Adrenal gland (tissue), 12 donors: ENCODE results near the gene RASA3. TPM values are rescaled to one million over a fixed set of nuclear protein-coding genes. Genes with fewer than 3 reads are reported as not detected.
"Not testable (repeated sequence)": the region's sequence is repeated elsewhere in the genome, so short reads cannot be mapped to it uniquely, and the experiment has no call there.

Experiments
- DNase-seq, 7 donors: peaks; one replicate each; pipeline ENCODE4 v3.0.0-alpha.2; 2019 to 2020
- H3K27ac ChIP-seq, 5 donors: fragments of 200-600 bp; sonication (generic) in 4 of 5; 1 replicate in 3 of 5; 2 replicates in 2 of 5; pipeline versions ENCODE4 v1.5.1 to v1.8.0; 2016 to 2020; ENCODE audit warnings: mild to moderate bottlenecking in 1 of 5
- H3K27me3 ChIP-seq: fragments of 200-600 bp; 2 replicates; pipeline ENCODE4 v1.8.0; 2021
- H3K36me3 ChIP-seq, 2 donors: fragments of 200-600 bp; replicated peaks in 1 of 2; 1 replicate in 1 of 2; 2 replicates in 1 of 2; pipeline versions ENCODE4 v1.5.1 to v1.8.0; 2018 to 2022
- H3K4me1 ChIP-seq, 2 donors: fragments of 200-600 bp; replicated peaks in 1 of 2; 1 replicate in 1 of 2; 2 replicates in 1 of 2; pipeline versions ENCODE4 v1.5.1 to v1.8.0; 2018 to 2021
- H3K4me3 ChIP-seq, 4 donors: fragments of 200-600 bp; sonication (generic) in 3 of 4; one replicate each; pipeline ENCODE4 v1.5.1; 2016 to 2018
- H3K9me3 ChIP-seq, 3 donors: fragments of 200-600 bp; sonication (generic) in 1 of 3; replicated peaks in 1 of 3; 1 replicate in 2 of 3; 2 replicates in 1 of 3; pipeline versions ENCODE4 v1.5.1 to v1.8.0; 2016 to 2021
- CTCF ChIP-seq, 6 experiments: fragments of 450-650 bp in 4 of 6; fragments of 200-600 bp in 2 of 6; sonication (generic) in 1 of 6; IDR thresholded peaks; 1 replicate in 5 of 6; 2 replicates in 1 of 6; pipeline versions ENCODE4 v1.5.1 to v1.8.0; 2016 to 2021; ENCODE audit warnings: antibody characterized with exemption in 6 of 6, mild to moderate bottlenecking in 2 of 6, moderate library complexity in 1 of 6
- POLR2A ChIP-seq, 2 donors: fragments of 450-650 bp; IDR thresholded peaks; one replicate each; pipeline ENCODE4 v1.6.1; 2017; ENCODE audit warnings: antibody characterized with exemption in 2 of 2, mild to moderate bottlenecking in 2 of 2, moderate library complexity in 1 of 2
- WGBS, 4 donors: extraction: QIAGEN DNeasy Blood & Tissue Kit in 2 of 4; methylation state at CpG; one replicate each; pipeline versions ENCODE4 v1.1.5 to v1.1.7; 2013 to 2017; 5-methylcytosine and 5-hydroxymethylcytosine counted together
- intact Hi-C, 2 donors: fragments of 100-400 bp; cut with DNase I; formaldehyde crosslinking; loops; one replicate each; pipeline versions ENCODE4 v1.14.1 to v1.15.0; 2022 to 2023
- polyA plus RNA-seq, 3 donors: library from polyadenylated mRNA; stranded (reverse); fragments of 200-250 nt in 2 of 3; fragments of 350-450 nt in 1 of 3; fragmentation: Illumina TruSeq in 1 of 3; extraction: RNeasy Lipid Tissue Mini Kit (QIAGEN cat#74804) in 1 of 3; gene quantifications; one replicate each; pipeline ENCODE4 v1.2.3, GENCODE V29; 2013 to 2014
- total RNA-seq, 9 donors: library from RNA; depleted of rRNA in 4 of 9; stranded (reverse); fragments of >200 nt in 4 of 9; fragments of 120-200 nt in 1 of 9; fragmentation: NEBNext Ultra II Directional in 1 of 9; extraction: Animal tissue kit (Norgen Biotek cat#: 25700) in 1 of 9; gene quantifications; one replicate each; pipeline versions ENCODE4 v1.1.0 to v1.2.4, GENCODE V29; 2013 to 2023
- donor health status: healthy with polysubstance abuse.
- donor health status: Bipolar disorder and iron deficiency.
- donor health status: DM: yes; HTN: yes; CAD: no.
- donor health status: DM: no; HTN: no; CAD: no.
- donor health status: DM: no; HTN: no; CAD: no.
- donor health status: DM: yes; HTN: yes; CAD: no.

RASA3 gene
- total and polyA plus RNA-seq, 12 donors: 2.2 to 11.7 (median 7.3) TPM

- Histone ChIP-seq H3K36me3 (no peaks in the 10 kb centered on the region), H3K9me3 (no peaks in the 10 kb centered on the region), H3K27me3 (no peaks in the 10 kb centered on the region), H3K4me1 (peaks cover 0 to 9% of the 10 kb centered on the region in 2 donors), H3K27ac (peak overlapping the region in 2 of 5 donors; percentile 56 to 65), H3K4me3 (no peak overlapping the region)
- no peak for TF ChIP-seq POLR2A (IDR thresholded peaks at IDR 0.05)
- no peak for TF ChIP-seq CTCF (IDR thresholded peaks at IDR 0.05)
- DNase-seq: peak in 3 of 7 donors; percentile 0 to 45 (median 10)
- WGBS, 4 donors: 72 to 84% (median 81%) methylated on average over 19 to 29 of the region's 29 CpGs
- intact Hi-C loops: no loop called here
Measured at GRCh38 chr13:114100446-114101357, 31.7 kb downstream of the RASA3 start.

- Histone ChIP-seq H3K9me3 (no peaks in the 10 kb centered on the region), H3K36me3 (no peaks in the 10 kb centered on the region), H3K27ac (peak overlapping the region in 2 of 5 donors; percentile 49 to 56), H3K4me1 (peaks cover 0 to 9% of the 10 kb centered on the region in 2 donors), H3K27me3 (no peaks in the 10 kb centered on the region), H3K4me3 (no peak overlapping the region)
- peak in 2 of 7 donors; percentile 0 to 49 for DNase-seq
- 78 to 82% (median 80%) methylated on average over 12 to 25 of the region's 25 CpGs for WGBS, 4 donors
- intact Hi-C loops: no loop called here
- TF ChIP-seq CTCF (IDR thresholded peaks at IDR 0.05) (no peak), POLR2A (IDR thresholded peaks at IDR 0.05) (no peak)
Measured at GRCh38 chr13:114099918-114100445, 32.4 kb downstream of the RASA3 start.

- Histone ChIP-seq H3K36me3 (no peaks in the 10 kb centered on the region), H3K4me3 (no peak overlapping the region), H3K27ac (peak overlapping the region in 2 of 5 donors; percentile 58 to 69), H3K9me3 (no peaks in the 10 kb centered on the region), H3K27me3 (no peaks in the 10 kb centered on the region), H3K4me1 (peaks cover 0 to 9% of the 10 kb centered on the region in 2 donors)
- no peak for TF ChIP-seq POLR2A (IDR thresholded peaks at IDR 0.05)
- no peak for TF ChIP-seq CTCF (IDR thresholded peaks at IDR 0.05)
- 16 to 32% (median 20%) methylated on average over 8 to 15 of the region's 15 CpGs for WGBS, 4 donors
- peak in 6 of 7 donors; percentile 61 to 86 (median 69) for DNase-seq
- intact Hi-C loops: no loop called here
Measured at GRCh38 chr13:114099191-114099590, 33.2 kb downstream of the RASA3 start.

- H3K4me1 ChIP-seq, H3K36me3 ChIP-seq, intact Hi-C loops, H3K4me3 ChIP-seq, H3K9me3 ChIP-seq, H3K27me3 ChIP-seq: not testable (repeated sequence)
- 40 to 59% (median 57%) methylated on average over 4 to 11 of the region's 14 CpGs for WGBS, 4 donors
- peak overlapping the region in 2 of 5 donors; percentile 58 to 69 for H3K27ac ChIP-seq
- DNase-seq: peak in 1 of 7 donors; percentile 0
Measured at GRCh38 chr13:114098689-114099056, 33.8 kb downstream of the RASA3 start.
